Measurements from ENCODE around the gene NSD1. TPM values are rescaled to one million over a fixed set of nuclear protein-coding genes. Genes with fewer than 3 reads are reported as not detected.

Gene NSD1
- total RNA-seq, 4 donors from 2014 or later = 46.4 to 112 (median 50.1) TPM

DNA sequence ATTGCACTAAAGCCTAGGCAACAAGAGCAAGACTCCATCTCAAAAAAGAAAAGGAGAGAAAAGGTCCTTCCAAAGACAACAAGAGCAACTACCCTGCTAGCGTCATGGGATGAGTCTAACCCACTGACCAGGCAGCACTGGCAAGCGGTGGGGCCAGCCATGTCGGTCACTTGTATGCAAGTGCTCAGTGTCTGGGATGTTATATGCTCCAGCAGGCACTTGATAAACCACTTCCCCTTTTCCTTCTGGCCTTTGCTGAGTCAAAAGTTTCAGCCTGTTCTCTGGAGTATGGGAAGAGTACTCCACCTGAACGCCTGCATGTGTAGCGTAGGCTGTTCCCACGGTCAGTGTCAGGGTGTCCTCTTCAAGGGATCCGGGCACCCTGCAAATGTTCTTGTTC, 187.3 kb downstream of the NSD1 start:
- Histone ChIP-seq H3K36me3 (peaks cover 0 to 3% (median 0%) of the 10 kb centered on the region in 3 donors), H3K9me3 (no peaks in the 10 kb centered on the region), H3K4me1 (peaks cover 0 to 7% (median 0%) of the 10 kb centered on the region in 4 donors), H3K4me3 (no peak overlapping the region), H3K27ac (no peak overlapping the region), H3K27me3 (no peaks in the 10 kb centered on the region)
- peak in 1 of 3 donors; percentile 28 for DNase-seq
- no peak for TF ChIP-seq POLR2A (IDR thresholded peaks at IDR 0.05)

DNA sequence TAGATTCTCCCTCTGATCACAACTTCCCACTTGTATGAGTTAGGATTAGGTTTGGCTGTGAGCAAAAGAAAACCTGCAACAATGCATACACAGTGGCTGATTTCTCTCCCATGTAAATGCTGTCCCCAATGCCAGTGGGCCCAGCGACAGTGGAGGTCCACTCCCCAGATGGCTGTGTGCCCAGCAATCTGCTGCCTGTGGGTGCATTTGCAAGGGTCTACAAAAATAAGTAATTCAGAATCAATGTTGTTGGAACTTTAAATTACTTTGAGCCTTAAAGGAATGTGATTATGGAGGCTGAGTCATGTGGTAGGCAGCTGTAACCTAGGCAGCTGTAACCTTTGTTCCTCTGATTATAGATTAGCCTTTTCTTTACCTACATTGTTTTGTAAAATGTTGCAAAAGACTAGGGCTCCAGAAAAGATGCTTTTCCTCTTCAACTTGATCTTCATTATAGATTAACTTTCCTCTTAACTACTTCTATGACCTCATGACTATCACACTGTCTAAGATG, 192.4 kb downstream of the NSD1 start:
- Histone ChIP-seq H3K36me3 (peaks cover 0 to 20% (median 0%) of the 10 kb centered on the region in 3 donors), H3K4me1 (peaks cover 0 to 7% (median 0%) of the 10 kb centered on the region in 4 donors), H3K9me3 (no peaks in the 10 kb centered on the region), H3K27me3 (no peaks in the 10 kb centered on the region), H3K27ac (peak overlapping the region in 1 of 4 donors; percentile 45), H3K4me3 (no peak overlapping the region)
- no peak for TF ChIP-seq POLR2A (IDR thresholded peaks at IDR 0.05)
- TF ChIP-seq, protein P1, sequence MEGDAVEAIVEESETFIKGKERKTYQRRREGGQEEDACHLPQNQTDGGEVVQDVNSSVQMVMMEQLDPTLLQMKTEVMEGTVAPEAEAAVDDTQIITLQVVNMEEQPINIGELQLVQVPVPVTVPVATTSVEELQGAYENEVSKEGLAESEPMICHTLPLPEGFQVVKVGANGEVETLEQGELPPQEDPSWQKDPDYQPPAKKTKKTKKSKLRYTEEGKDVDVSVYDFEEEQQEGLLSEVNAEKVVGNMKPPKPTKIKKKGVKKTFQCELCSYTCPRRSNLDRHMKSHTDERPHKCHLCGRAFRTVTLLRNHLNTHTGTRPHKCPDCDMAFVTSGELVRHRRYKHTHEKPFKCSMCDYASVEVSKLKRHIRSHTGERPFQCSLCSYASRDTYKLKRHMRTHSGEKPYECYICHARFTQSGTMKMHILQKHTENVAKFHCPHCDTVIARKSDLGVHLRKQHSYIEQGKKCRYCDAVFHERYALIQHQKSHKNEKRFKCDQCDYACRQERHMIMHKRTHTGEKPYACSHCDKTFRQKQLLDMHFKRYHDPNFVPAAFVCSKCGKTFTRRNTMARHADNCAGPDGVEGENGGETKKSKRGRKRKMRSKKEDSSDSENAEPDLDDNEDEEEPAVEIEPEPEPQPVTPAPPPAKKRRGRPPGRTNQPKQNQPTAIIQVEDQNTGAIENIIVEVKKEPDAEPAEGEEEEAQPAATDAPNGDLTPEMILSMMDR (IDR thresholded peaks at IDR 0.05) = no peak
- peak in 1 of 3 donors; percentile 46 for DNase-seq

DNA sequence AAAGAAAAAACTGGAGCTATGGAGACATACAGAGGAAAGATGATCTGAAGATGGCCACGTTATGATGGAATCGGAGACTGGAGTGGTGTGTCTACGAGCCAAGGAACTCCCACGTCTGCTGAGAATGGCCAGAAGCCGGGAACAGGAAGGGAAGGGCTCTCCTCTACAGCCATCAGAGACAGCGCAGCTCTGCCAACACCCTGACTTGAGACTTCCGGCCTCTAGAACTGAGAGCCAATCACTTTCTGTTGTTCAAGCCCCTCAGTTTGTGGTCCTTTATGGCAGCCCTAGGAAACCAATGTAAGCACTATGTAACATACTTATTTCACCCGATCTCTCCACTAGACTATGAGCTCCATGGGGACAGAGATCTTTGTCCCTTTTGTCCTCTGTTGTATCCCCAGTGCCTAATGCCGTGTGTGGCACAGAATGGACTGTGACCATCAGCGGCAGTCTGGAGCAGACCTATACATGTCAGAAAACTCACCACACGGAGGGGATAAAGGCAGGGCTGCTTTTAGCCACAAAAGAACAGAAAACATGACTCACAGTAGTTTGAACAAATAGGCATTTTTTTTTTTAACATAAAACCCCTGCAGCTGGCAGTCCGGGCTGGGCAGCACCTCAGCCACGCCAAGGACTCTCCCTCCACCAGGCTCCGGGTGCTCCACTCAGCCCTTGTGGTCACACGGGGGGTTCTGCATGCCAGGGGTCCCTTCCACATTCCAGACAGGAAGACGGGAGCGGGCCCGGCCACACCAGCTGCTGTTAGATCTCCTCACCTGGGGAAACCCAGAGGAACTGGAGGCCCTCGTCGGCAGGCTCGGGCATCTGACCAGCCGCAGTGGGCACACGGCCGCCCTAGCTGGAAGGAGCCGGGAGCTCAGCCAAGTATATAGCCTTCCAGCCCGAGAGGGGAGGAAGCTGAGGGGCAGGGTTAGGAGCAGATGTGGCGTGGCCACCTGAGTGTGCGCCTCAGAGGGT, 194.3 kb downstream of the NSD1 start:
- Histone ChIP-seq H3K27ac (peak overlapping the region in 2 of 4 donors; percentile 3 to 37), H3K4me1 (peaks cover 0 to 7% (median 0%) of the 10 kb centered on the region in 4 donors), H3K9me3 (no peaks in the 10 kb centered on the region), H3K4me3 (no peak overlapping the region), H3K36me3 (peaks cover 0 to 39% (median 0%) of the 10 kb centered on the region in 3 donors), H3K27me3 (no peaks in the 10 kb centered on the region)
- DNase-seq = peak in 1 of 3 donors; percentile 37
- TF ChIP-seq, protein P1 (IDR thresholded peaks at IDR 0.05) = no peak
- no peak for TF ChIP-seq POLR2A (IDR thresholded peaks at IDR 0.05)

DNA sequence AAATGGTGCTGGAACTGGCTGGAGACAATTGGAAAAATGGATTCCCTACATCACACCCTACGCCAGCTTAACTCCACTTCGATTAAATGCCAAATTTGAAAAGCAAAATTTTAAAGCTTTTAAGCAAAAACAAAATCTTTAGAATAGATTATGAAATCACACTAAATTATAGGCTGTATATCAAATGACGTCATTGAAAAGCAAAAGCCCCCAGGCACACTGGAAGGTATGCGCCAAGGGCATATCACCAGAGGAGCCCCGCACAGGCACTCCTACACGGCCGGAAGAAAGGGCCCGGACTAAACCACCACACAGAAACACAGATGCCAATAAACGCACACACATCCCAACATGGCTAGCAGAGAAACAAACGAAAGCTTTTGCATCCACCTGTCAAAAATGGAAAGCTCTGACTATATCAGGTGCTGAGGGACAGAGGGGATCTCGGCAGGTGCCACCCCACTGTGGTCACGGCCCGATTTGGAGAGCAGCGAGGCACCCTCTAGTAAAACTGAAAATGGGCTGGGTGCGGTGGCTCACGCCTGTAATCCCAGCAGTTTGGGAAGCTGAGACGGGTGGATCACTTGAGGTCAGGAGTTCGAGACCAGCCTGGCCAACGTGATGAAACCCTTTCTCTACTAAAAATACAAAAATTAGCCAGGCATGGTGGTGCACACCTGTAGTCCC, 195.1 kb downstream of the NSD1 start:
- H3K36me3 ChIP-seq = peaks cover 0 to 47% (median 0%) of the 10 kb centered on the region in 3 donors
- DNase-seq = peak in 1 of 3 donors; percentile 9
- no peak overlapping the region for H3K4me3 ChIP-seq
- peak overlapping the region in 1 of 4 donors; percentile 3 for H3K27ac ChIP-seq
- H3K4me1 ChIP-seq = peaks cover 0 to 7% (median 0%) of the 10 kb centered on the region in 4 donors
- TF ChIP-seq POLR2A (IDR thresholded peaks at IDR 0.05) = no peak
- TF ChIP-seq, protein P1 (IDR thresholded peaks at IDR 0.05) = no peak
- no peaks in the 10 kb centered on the region for H3K27me3 ChIP-seq
- no peaks in the 10 kb centered on the region for H3K9me3 ChIP-seq

DNA sequence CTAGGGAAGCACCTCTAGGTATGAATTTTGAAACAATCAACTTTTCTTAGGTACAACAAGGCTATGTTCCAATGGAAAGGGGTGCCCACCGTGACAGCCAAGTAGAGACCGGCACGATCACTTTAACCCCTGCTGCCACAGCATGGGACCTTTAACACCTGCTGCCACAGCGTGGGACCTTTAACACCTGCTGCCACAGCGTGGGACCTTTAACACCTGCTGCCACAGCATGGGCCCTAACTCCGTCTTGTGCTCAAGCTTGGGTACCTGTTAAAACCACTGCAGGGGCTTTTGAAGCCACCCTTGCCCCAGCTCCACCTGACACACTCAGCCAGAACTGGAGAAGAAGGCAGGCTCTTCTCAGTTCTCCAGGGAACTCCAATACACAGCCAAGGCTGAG, 196.3 kb downstream of the NSD1 start:
- no peaks in the 10 kb centered on the region for H3K9me3 ChIP-seq
- peaks cover 0 to 59% (median 0%) of the 10 kb centered on the region in 3 donors for H3K36me3 ChIP-seq
- peak in 1 of 3 donors; percentile 25 for DNase-seq
- TF ChIP-seq, protein P1 (IDR thresholded peaks at IDR 0.05) = no peak
- no peak for TF ChIP-seq POLR2A (IDR thresholded peaks at IDR 0.05)
- no peaks in the 10 kb centered on the region for H3K27me3 ChIP-seq
- H3K4me1 ChIP-seq = peaks cover 0 to 7% (median 0%) of the 10 kb centered on the region in 4 donors
- H3K4me3 ChIP-seq = no peak overlapping the region
- H3K27ac ChIP-seq = no peak overlapping the region
